ENCODE data around the gene ADGRA3. TPM values are rescaled to one million over a fixed set of nuclear protein-coding genes. Genes with fewer than 3 reads are reported as not detected.

The ADGRA3 gene
- total RNA-seq, 1 experiment from 2014 or later = 56.5 TPM

DNA sequence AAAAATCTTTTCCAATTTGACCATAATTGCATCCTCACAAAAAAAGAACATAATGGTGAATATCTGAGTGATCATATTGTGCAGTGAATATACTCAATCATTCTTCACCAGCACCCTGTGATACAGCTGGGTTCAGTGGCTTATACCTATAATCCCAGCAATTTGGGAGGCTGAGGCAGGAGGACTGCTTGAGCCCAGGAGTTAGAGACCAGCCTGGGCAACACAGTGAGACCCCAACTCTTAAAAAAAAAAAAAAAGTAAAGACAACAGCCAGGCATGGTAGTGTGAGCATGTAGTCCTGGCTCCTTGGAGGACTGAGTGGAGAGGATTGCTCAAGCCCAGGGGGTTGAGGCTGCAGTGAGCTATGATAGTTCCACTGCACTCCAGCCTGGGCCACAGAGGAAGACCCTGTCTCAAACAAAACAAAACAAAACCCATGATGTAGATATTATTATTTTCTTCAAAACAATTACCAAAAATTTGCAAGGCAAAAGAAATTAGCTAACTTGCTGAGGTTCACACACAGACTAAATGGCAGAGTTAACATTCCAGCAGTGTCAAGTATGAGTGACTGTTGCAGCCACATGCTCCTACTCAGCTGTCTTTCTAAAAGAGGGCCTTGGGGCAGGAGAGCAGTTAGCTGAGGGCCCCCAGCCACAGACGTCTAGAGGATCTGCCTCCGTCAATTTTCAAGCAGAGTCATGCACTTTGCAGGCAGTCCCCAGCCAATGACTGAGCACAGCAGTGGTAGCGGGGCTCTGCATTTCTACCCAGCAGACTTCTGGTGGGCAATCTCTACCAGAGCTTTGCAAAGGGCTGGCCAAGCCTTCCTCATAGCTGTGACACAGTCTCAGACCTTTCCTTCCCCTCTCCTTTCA lies 33.4 kb downstream of the ADGRA3 start:
- Histone ChIP-seq H2BK5ac (ENCODE audit: insufficient read length, low read length) (no peak overlapping the region), H3K23me2 (ENCODE audit: insufficient read length, low read depth, low read length, poor library complexity, severe bottlenecking) (no peaks in the 10 kb centered on the region), H3K23ac (ENCODE audit: insufficient read length, low read depth, low read length) (no peak overlapping the region), H3K56ac (ENCODE audit: insufficient read length, low read depth, low read length) (no peak overlapping the region), H3T11ph (ENCODE audit: low read length) (no peak overlapping the region), H3K14ac (ENCODE audit: insufficient read depth, low read length) (no peak overlapping the region), H3K27me3 (ENCODE audit: insufficient read depth, low read length) (no peaks in the 10 kb centered on the region), H2AK5ac (ENCODE audit: insufficient read length, low read length) (no peak overlapping the region), H2BK120ac (ENCODE audit: low read depth, low read length, poor library complexity, severe bottlenecking) (no peak overlapping the region), H2BK20ac (ENCODE audit: low read depth, low read length, poor library complexity, severe bottlenecking) (no peak overlapping the region), H3K9me3 (ENCODE audit: control insufficient read depth, low read depth, low read length) (no peaks in the 10 kb centered on the region), H3K79me1 (ENCODE audit: insufficient read depth, low read depth, low read length, poor library complexity, severe bottlenecking) (no peaks in the 10 kb centered on the region), H3K79me2 (ENCODE audit: insufficient read depth, low read length) (peaks cover 16% of the 10 kb centered on the region; the same call in 1 of the 2 replicates), H4K20me1 (ENCODE audit: control insufficient read depth, insufficient read depth, insufficient read length) (no peaks in the 10 kb centered on the region), H3K9ac (ENCODE audit: extremely low read depth, insufficient read length, low read length) (no peak overlapping the region), H3K18ac (ENCODE audit: insufficient read length, low read depth, low read length) (no peak overlapping the region), H2AFZ (ENCODE audit: low read length) (no peak overlapping the region), H2BK12ac (ENCODE audit: insufficient read length, low read depth, low read length) (no peak overlapping the region), H4K91ac (ENCODE audit: insufficient read length, low read depth, low read length) (no peak overlapping the region), H4K5ac (ENCODE audit: insufficient read length, low read depth, low read length) (no peak overlapping the region), H2BK15ac (ENCODE audit: low read depth, low read length) (no peak overlapping the region), H3K4me2 (ENCODE audit: insufficient read depth, insufficient read length, low read length) (no peak overlapping the region), H3K4me1 (ENCODE audit: insufficient read depth, low read length) (no peaks in the 10 kb centered on the region; the same call in 1 of the 2 replicates), H3K4ac (ENCODE audit: low read depth, low read length) (no peak overlapping the region), H3K27ac (ENCODE audit: insufficient read length, low read depth, low read length) (no peak overlapping the region), H4K8ac (replicated peaks; ENCODE audit: insufficient read length, low read depth, low read length) (no peak overlapping the region)
- H3K36me3 Mint-ChIP-seq (ENCODE audit: insufficient read depth in 1 of 3, low read depth in 3 of 3) = peaks cover 8 to 12% (median 9%) of the 10 kb centered on the region in 3 experiments
- TF ChIP-seq, protein P1, sequence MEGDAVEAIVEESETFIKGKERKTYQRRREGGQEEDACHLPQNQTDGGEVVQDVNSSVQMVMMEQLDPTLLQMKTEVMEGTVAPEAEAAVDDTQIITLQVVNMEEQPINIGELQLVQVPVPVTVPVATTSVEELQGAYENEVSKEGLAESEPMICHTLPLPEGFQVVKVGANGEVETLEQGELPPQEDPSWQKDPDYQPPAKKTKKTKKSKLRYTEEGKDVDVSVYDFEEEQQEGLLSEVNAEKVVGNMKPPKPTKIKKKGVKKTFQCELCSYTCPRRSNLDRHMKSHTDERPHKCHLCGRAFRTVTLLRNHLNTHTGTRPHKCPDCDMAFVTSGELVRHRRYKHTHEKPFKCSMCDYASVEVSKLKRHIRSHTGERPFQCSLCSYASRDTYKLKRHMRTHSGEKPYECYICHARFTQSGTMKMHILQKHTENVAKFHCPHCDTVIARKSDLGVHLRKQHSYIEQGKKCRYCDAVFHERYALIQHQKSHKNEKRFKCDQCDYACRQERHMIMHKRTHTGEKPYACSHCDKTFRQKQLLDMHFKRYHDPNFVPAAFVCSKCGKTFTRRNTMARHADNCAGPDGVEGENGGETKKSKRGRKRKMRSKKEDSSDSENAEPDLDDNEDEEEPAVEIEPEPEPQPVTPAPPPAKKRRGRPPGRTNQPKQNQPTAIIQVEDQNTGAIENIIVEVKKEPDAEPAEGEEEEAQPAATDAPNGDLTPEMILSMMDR (conservative IDR thresholded peaks at IDR 0.05) = no peak
- H3K4me3 Mint-ChIP-seq = no peak overlapping the region
- peaks cover 42 to 44% of the 10 kb centered on the region in 2 experiments for H3K4me1 Mint-ChIP-seq
- DNase-seq = no peak
- peak overlapping the region; percentile 5 to 52 (median 41); a peak in 4 of 7 replicates for H3K27ac Mint-ChIP-seq
- H3K9me3 Mint-ChIP-seq = peaks cover 7 to 8% of the 10 kb centered on the region in 2 experiments
- no peaks in the 10 kb centered on the region for H3K27me3 Mint-ChIP-seq (ENCODE audit: low read depth)
- WGBS (ENCODE audit: extremely low coverage, insufficient read length, low lambda C conversion rate) = no CpG with 5 or more reads among the region's 3 CpGs

All from H9 (cell line).